Testis (tissue), 2 donors: Measurements from ENCODE around the gene AICDA.

Experiments used
- CTCF ChIP-seq, 3 experiments: fragments of 450-650 bp in 2 of 3; fragments of 200-600 bp in 1 of 3; sonication (generic) in 1 of 3; IDR thresholded peaks; one replicate each; pipeline ENCODE4 v1.5.1; 2016 to 2019; ENCODE audit warnings: antibody characterized with exemption in 3 of 3, mild to moderate bottlenecking in 2 of 3, moderate library complexity in 1 of 3
- POLR2A ChIP-seq: fragments of 450-650 bp; IDR thresholded peaks from one replicate; pipeline ENCODE4 v1.6.1; 2017; ENCODE audit warnings: antibody characterized with exemption, mild to moderate bottlenecking, moderate library complexity

- TF ChIP-seq CTCF (IDR thresholded peaks at IDR 0.05) = no peak
- TF ChIP-seq POLR2A = no peak
These were observed 2.5 kb upstream of the AICDA start for GRCh38 chr12:8615206-8615605.
